HG02884 (cell line): ENCODE measurements around the gene GHR.

Source experiments
- ATAC-seq: cut with Tn5 transposase; IDR thresholded peaks from one replicate; pipeline ENCODE4 v1.9.1; 2021; ENCODE audit warnings: mild to moderate bottlenecking, moderate library complexity; ENCODE audit not compliant: unreplicated experiment

Gene GHR

GRCh38 chr5:42461507-42461906, 38.3 kb downstream of the GHR start:
- ATAC-seq, result no peak

- no peak for ATAC-seq
Observed at GRCh38 chr5:42462083-42462482, 38.8 kb downstream of the GHR start.

GRCh38 chr5:42467572-42467971, 44.3 kb downstream of the GHR start:
- ATAC-seq, result no peak

- no peak for ATAC-seq
Observed at GRCh38 chr5:42467981-42468524, 44.8 kb downstream of the GHR start.

- peak; percentile 70 for ATAC-seq
Observed at GRCh38 chr5:42483472-42484154, 60.4 kb downstream of the GHR start.

GRCh38 chr5:42487077-42487476, 63.8 kb downstream of the GHR start:
- ATAC-seq, result no peak

GRCh38 chr5:42487821-42488220, 64.6 kb downstream of the GHR start:
- ATAC-seq, result no peak

- no peak for ATAC-seq
Observed at GRCh38 chr5:42490831-42491230, 67.6 kb downstream of the GHR start.

- ATAC-seq, result no peak
Observed at GRCh38 chr5:42491699-42492098, 68.5 kb downstream of the GHR start.

GRCh38 chr5:42492974-42493373, 69.7 kb downstream of the GHR start:
- no peak for ATAC-seq

GRCh38 chr5:42494414-42494813, 71.2 kb downstream of the GHR start:
- ATAC-seq, result no peak

GRCh38 chr5:42495914-42496313, 72.7 kb downstream of the GHR start:
- ATAC-seq, result no peak

GRCh38 chr5:42496397-42497156, 73.3 kb downstream of the GHR start:
- ATAC-seq, result no peak

- no peak for ATAC-seq
Observed at GRCh38 chr5:42498000-42498399, 74.8 kb downstream of the GHR start.

- no peak for ATAC-seq
Observed at GRCh38 chr5:42499016-42499415, 75.8 kb downstream of the GHR start.

GRCh38 chr5:42500003-42500599, 76.9 kb downstream of the GHR start:
- no peak for ATAC-seq

- no peak for ATAC-seq
Observed at GRCh38 chr5:42502613-42503470, 79.6 kb downstream of the GHR start.

- ATAC-seq, result no peak
Observed at GRCh38 chr5:42506662-42507061, 83.4 kb downstream of the GHR start.

GRCh38 chr5:42507451-42508097, 84.3 kb downstream of the GHR start:
- no peak for ATAC-seq

- no peak for ATAC-seq
Observed at GRCh38 chr5:42513246-42513645, 90.0 kb downstream of the GHR start.
